HepG2 (cell line): ENCODE data around the gene NACC2.

Experiments
- FOXA1 ChIP-seq, 2 experiments: fragments of 450-650 bp in 1 of 2; sonication (generic) in 1 of 2; formaldehyde crosslinking in 1 of 2; IDR thresholded peaks; 2 replicates each; pipeline versions ENCODE4 v1.4.0 to v1.6.1; 2016 to 2020; ENCODE audit warnings: missing genetic modification reagents in 1 of 2
- FOXK2 ChIP-seq: fragments of 450-650 bp; IDR thresholded peaks from 2 replicates; pipeline ENCODE4 v1.6.1; 2016
- POLR2AphosphoS5 ChIP-seq: IDR thresholded peaks from 2 replicates; pipeline ENCODE4 v1.6.1; 2012; ENCODE audit warnings: low read depth, low read length
- RELA ChIP-seq: sonication (generic); formaldehyde crosslinking; IDR thresholded peaks from 2 replicates; pipeline ENCODE4 v1.4.0; 2020; ENCODE audit warnings: missing genetic modification reagents
- ZNF362 ChIP-seq: sonication (generic); formaldehyde crosslinking; IDR thresholded peaks from 2 replicates; pipeline ENCODE4 v1.4.0; 2020; ENCODE audit warnings: missing genetic modification reagents, mild to moderate bottlenecking, borderline replicate concordance
- ZNF460 ChIP-seq: sonication (generic); formaldehyde crosslinking; IDR thresholded peaks from 2 replicates; pipeline ENCODE4 v1.5.1; 2020; ENCODE audit warnings: missing genetic modification reagents, mild to moderate bottlenecking, borderline replicate concordance

- no peak for TF ChIP-seq ZNF362 (CRISPR knock-in tag)
- TF ChIP-seq RELA (CRISPR knock-in tag) = no peak
- no peak for TF ChIP-seq POLR2AphosphoS5
- no peak for TF ChIP-seq ZNF460 (CRISPR knock-in tag)
- no peak for TF ChIP-seq FOXA1 (IDR thresholded peaks at IDR 0.05)
- TF ChIP-seq FOXA1 (CRISPR knock-in tag; IDR thresholded peaks at IDR 0.05) = no peak
- no peak for TF ChIP-seq FOXK2
These were observed 19.8 kb downstream of the NACC2 start for GRCh38 chr9:136075134-136075841.
